ENCODE data around the gene ADAMTSL1.
A peak's percentile ranks its signal among the peaks of the same experiment; 100 is the strongest.

ADAMTSL1 gene

GRCh38 chr9:18438300-18438925, 35.5 kb upstream of the ADAMTSL1 start:
- DNase-seq (ENCODE audit: low spot score), result no peak
- TF ChIP-seq CTCF (IDR thresholded peaks at IDR 0.05; ENCODE audit: borderline replicate concordance, control extremely low read depth, extremely low read depth, insufficient read depth, missing control alignments), result no peak
- in situ Hi-C loops (cut with MboI; ENCODE audit: low sequenced_read_pairs, unreplicated experiment), result no loop called here

GRCh38 chr9:18438951-18439350, 35.0 kb upstream of the ADAMTSL1 start:
- in situ Hi-C loops (cut with MboI; ENCODE audit: low sequenced_read_pairs, unreplicated experiment), result no loop called here
- DNase-seq (ENCODE audit: low spot score), result no peak
- TF ChIP-seq CTCF (IDR thresholded peaks at IDR 0.05; ENCODE audit: borderline replicate concordance, control extremely low read depth, extremely low read depth, insufficient read depth, missing control alignments), result no peak

- DNase-seq (ENCODE audit: low spot score), result peak; percentile 18
- in situ Hi-C loops (cut with MboI; ENCODE audit: low sequenced_read_pairs, unreplicated experiment), result no loop called here
- no peak for TF ChIP-seq CTCF (IDR thresholded peaks at IDR 0.05; ENCODE audit: borderline replicate concordance, control extremely low read depth, extremely low read depth, insufficient read depth, missing control alignments)
Observed at GRCh38 chr9:18441261-18441660, 32.7 kb upstream of the ADAMTSL1 start.

- peak; percentile 57 for DNase-seq (ENCODE audit: low spot score)
- peak; percentile 93 for TF ChIP-seq CTCF (IDR thresholded peaks at IDR 0.05; ENCODE audit: borderline replicate concordance, control extremely low read depth, extremely low read depth, insufficient read depth, missing control alignments)
- in situ Hi-C loops (cut with MboI; ENCODE audit: low sequenced_read_pairs, unreplicated experiment), result no loop called here
Observed at GRCh38 chr9:18442629-18443491, 31.1 kb upstream of the ADAMTSL1 start.

- in situ Hi-C loops (cut with MboI; ENCODE audit: low sequenced_read_pairs, unreplicated experiment), result no loop called here
- no peak for DNase-seq (ENCODE audit: low spot score)
- TF ChIP-seq CTCF (IDR thresholded peaks at IDR 0.05; ENCODE audit: borderline replicate concordance, control extremely low read depth, extremely low read depth, insufficient read depth, missing control alignments), result no peak
Observed at GRCh38 chr9:18447131-18447530, 26.8 kb upstream of the ADAMTSL1 start.

GRCh38 chr9:18447541-18447940, 26.4 kb upstream of the ADAMTSL1 start:
- no peak for TF ChIP-seq CTCF (IDR thresholded peaks at IDR 0.05; ENCODE audit: borderline replicate concordance, control extremely low read depth, extremely low read depth, insufficient read depth, missing control alignments)
- no peak for DNase-seq (ENCODE audit: low spot score)
- in situ Hi-C loops (cut with MboI; ENCODE audit: low sequenced_read_pairs, unreplicated experiment), result no loop called here
